DOHH2 (cell line): Measurements from ENCODE around the gene CLEC12A.
"Not testable (repeated sequence)": the region's sequence is repeated elsewhere in the genome, so short reads cannot be mapped to it uniquely, and the experiment has no call there.

Experiments
- H3F3A ChIP-seq: fragments of 200-600 bp; sonication (generic), shearing (Covaris generic); 2 replicates; pipeline ENCODE4 v1.6.0; 2016; ENCODE audit warnings: antibody characterized with exemption, mild to moderate bottlenecking; ENCODE audit not compliant: control insufficient read depth, insufficient read depth
- H3K27ac ChIP-seq: fragments of 200-600 bp; sonication (generic); 2 replicates; pipeline ENCODE4 v1.5.1; 2014; ENCODE audit warnings: low read depth, mild to moderate bottlenecking, low read length, moderate library complexity
- H3K27me3 ChIP-seq: fragments of 200-600 bp; sonication (generic); 2 replicates; pipeline ENCODE4 v1.6.1; 2014; ENCODE audit warnings: mild to moderate bottlenecking, low read length, mixed read lengths; ENCODE audit not compliant: control insufficient read depth
- H3K36me3 ChIP-seq: fragments of 200-600 bp; sonication (generic); 2 replicates; pipeline ENCODE4 v1.6.1; 2014; ENCODE audit warnings: mild to moderate bottlenecking, low read length, moderate library complexity, mixed read lengths; ENCODE audit not compliant: control insufficient read depth
- H3K4me1 ChIP-seq: fragments of 200-600 bp; sonication (generic); 2 replicates; pipeline ENCODE4 v1.6.1; 2014; ENCODE audit warnings: mild to moderate bottlenecking, low read length, mixed read lengths; ENCODE audit not compliant: control insufficient read depth
- H3K4me2 ChIP-seq: fragments of 200-600 bp; sonication (generic); 2 replicates; pipeline ENCODE4 v1.6.0; 2014; ENCODE audit warnings: mild to moderate bottlenecking, low read length, moderate library complexity
- H3K4me3 ChIP-seq: fragments of 200-600 bp; sonication (generic); 2 replicates; pipeline ENCODE4 v1.5.1; 2014; ENCODE audit warnings: mild to moderate bottlenecking, low read length, mixed read lengths
- H3K79me2 ChIP-seq: fragments of 200-600 bp; sonication (generic); 2 replicates; pipeline ENCODE4 v1.6.1; 2014; ENCODE audit warnings: mild to moderate bottlenecking, low read length, mixed read lengths; ENCODE audit not compliant: control insufficient read depth
- H3K9me2 ChIP-seq: fragments of 200-600 bp; sonication (generic); replicated peaks from 2 replicates; pipeline ENCODE4 v1.6.1; 2014; ENCODE audit warnings: mild to moderate bottlenecking, low read length, mixed read lengths; ENCODE audit not compliant: control insufficient read depth
- H3K9me3 ChIP-seq: fragments of 200-600 bp; sonication (generic); 2 replicates; pipeline ENCODE4 v1.6.1; 2014; ENCODE audit warnings: antibody characterized with exemption, low read length, mixed read lengths; ENCODE audit not compliant: control insufficient read depth, insufficient read depth
- H4K20me1 ChIP-seq: fragments of 200-600 bp; sonication (generic); 2 replicates; pipeline ENCODE4 v1.6.0; 2014; ENCODE audit warnings: low read depth, mild to moderate bottlenecking, antibody characterized with exemption, low read length, moderate library complexity; ENCODE audit not compliant: control insufficient read depth, insufficient read depth
- EZH2phosphoT487 ChIP-seq: fragments of 200-600 bp; sonication (generic); IDR thresholded peaks from 2 replicates; pipeline ENCODE4 v1.6.1; 2017; ENCODE audit warnings: borderline replicate concordance, mild to moderate bottlenecking, antibody characterized with exemption, low read length, moderate library complexity, mixed read lengths
- TF ChIP-seq, protein P1 (sequence below): fragments of 200-600 bp; sonication (generic); IDR thresholded peaks from one replicate; pipeline ENCODE4 v1.5.1; 2014; ENCODE audit warnings: antibody characterized with exemption, mild to moderate bottlenecking, low read depth, low read length; ENCODE audit not compliant: poor library complexity, severe bottlenecking

Gene CLEC12A

DNA sequence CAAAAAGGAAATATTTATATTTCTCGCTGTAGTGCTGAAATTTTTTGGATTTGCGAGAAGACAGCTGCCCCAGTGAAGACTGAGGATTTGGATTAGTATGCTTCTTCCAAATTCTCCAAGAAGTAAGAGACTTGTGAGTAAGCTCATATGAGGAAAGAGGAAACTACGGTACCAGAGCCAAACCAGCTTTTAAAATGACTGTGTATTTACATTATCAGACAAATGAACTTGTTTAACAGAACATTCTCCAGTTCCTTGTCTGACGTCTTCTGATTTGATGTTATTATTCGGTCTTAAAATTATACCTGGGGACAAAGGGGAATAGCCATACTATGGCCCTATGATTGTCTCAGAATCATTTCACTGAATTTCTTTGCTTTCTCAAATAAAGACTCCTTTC is 47.2 kb downstream of the CLEC12A start:
- no peaks in the 10 kb centered on the region for H3K9me2 ChIP-seq
- no peaks in the 10 kb centered on the region for H3F3A ChIP-seq
- H3K79me2 ChIP-seq: no peaks in the 10 kb centered on the region
- no peak overlapping the region for H3K27ac ChIP-seq
- H3K9me3 ChIP-seq: no peaks in the 10 kb centered on the region
- H3K4me2 ChIP-seq: no peak overlapping the region
- no peak for TF ChIP-seq EZH2phosphoT487
- TF ChIP-seq, protein P1, sequence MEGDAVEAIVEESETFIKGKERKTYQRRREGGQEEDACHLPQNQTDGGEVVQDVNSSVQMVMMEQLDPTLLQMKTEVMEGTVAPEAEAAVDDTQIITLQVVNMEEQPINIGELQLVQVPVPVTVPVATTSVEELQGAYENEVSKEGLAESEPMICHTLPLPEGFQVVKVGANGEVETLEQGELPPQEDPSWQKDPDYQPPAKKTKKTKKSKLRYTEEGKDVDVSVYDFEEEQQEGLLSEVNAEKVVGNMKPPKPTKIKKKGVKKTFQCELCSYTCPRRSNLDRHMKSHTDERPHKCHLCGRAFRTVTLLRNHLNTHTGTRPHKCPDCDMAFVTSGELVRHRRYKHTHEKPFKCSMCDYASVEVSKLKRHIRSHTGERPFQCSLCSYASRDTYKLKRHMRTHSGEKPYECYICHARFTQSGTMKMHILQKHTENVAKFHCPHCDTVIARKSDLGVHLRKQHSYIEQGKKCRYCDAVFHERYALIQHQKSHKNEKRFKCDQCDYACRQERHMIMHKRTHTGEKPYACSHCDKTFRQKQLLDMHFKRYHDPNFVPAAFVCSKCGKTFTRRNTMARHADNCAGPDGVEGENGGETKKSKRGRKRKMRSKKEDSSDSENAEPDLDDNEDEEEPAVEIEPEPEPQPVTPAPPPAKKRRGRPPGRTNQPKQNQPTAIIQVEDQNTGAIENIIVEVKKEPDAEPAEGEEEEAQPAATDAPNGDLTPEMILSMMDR: no peak
- no peaks in the 10 kb centered on the region for H3K36me3 ChIP-seq
- H3K4me1 ChIP-seq: no peaks in the 10 kb centered on the region
- H3K4me3 ChIP-seq: no peak overlapping the region
- H4K20me1 ChIP-seq: no peaks in the 10 kb centered on the region
- H3K27me3 ChIP-seq: peaks cover 7% of the 10 kb centered on the region; the same call in 1 of the 2 replicates

DNA sequence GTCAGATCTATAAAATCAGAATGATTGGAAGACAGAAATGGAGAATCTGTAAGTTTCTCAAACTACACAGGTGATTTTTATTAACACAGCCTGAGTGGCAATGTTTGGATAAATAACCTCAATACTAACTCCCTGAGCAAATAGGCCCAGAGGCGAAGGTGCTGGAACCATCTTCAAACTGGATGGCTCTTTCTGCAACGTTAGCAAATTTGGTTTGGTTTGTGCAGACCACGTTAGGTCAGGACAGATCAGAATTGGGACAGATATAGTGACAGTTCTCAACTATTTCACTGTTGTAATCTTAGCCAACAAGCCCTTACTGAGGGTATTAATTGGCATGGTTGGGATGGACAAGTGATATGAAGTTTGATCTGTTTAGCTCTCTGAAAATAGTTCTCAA is 50.1 kb downstream of the CLEC12A start:
- H3K36me3 ChIP-seq: no peaks in the 10 kb centered on the region
- no peaks in the 10 kb centered on the region for H3K79me2 ChIP-seq
- H3K9me2 ChIP-seq: no peaks in the 10 kb centered on the region
- no peaks in the 10 kb centered on the region for H4K20me1 ChIP-seq
- H3K9me3 ChIP-seq: no peaks in the 10 kb centered on the region
- no peaks in the 10 kb centered on the region for H3K4me1 ChIP-seq
- H3K27ac ChIP-seq: no peak overlapping the region
- H3K4me2 ChIP-seq: no peak overlapping the region
- H3F3A ChIP-seq: no peaks in the 10 kb centered on the region
- no peak for TF ChIP-seq EZH2phosphoT487
- TF ChIP-seq, protein P1: no peak
- H3K27me3 ChIP-seq: no peaks in the 10 kb centered on the region; the same call in 1 of the 2 replicates
- H3K4me3 ChIP-seq: no peak overlapping the region

DNA sequence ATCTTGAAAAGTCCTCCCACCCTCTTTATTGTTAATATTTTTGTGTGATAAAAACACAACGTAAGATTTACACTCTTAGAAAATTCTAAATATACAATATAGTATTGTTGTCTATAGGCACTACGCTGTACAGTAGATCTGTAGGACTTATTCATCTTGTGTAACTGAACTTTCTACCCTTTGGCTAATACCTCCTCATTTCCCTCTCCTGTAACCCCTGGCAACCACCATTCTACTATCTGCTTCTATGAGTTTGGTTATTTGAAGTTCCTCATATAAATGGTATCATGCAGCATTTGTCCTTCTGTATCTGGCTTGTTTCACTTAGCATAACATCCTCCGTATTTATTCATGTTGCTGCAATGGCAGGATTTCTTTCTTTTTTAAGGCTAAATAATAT is 54.0 kb downstream of the CLEC12A start:
- H3K4me3 ChIP-seq: no peak overlapping the region

DNA sequence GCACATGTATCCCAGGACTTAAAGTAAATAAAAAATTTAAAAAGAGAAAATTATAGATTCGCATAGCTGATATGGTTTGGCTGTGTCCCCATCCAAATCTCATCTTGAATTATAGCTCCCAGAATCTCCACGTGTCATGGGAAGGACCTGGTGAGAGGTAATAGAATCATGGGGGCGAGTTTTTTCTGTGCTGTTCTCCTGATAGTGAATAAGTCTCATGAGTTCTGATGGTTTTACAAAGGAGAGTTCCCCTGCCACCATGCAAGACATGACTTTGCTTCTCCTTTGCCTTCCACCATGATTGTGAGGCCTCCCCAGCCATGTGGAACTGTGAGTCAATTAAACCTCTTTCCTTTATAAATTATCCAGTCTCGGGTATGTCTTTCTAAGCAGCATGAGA is 55.5 kb downstream of the CLEC12A start:
- H3K4me2 ChIP-seq, H3K27ac ChIP-seq: not testable (repeated sequence)

More for the DNA sequence above, 54.0 kb downstream of the CLEC12A start:
- no peak for TF ChIP-seq EZH2phosphoT487
- TF ChIP-seq, protein P1: no peak
- Histone ChIP-seq H3K9me2 (no peaks in the 10 kb centered on the region), H3K4me1 (no peaks in the 10 kb centered on the region), H3K27ac (no peak overlapping the region), H3K9me3 (no peaks in the 10 kb centered on the region), H3K4me2 (no peak overlapping the region), H3F3A (no peaks in the 10 kb centered on the region), H4K20me1 (no peaks in the 10 kb centered on the region), H3K36me3 (no peaks in the 10 kb centered on the region), H3K27me3 (no peaks in the 10 kb centered on the region; the same call in 1 of the 2 replicates), H3K79me2 (no peaks in the 10 kb centered on the region)

More for the DNA sequence above, 55.5 kb downstream of the CLEC12A start:
- not testable (repeated sequence) for H3K9me3 ChIP-seq, H3K79me2 ChIP-seq, H3K4me3 ChIP-seq, H3F3A ChIP-seq, H3K9me2 ChIP-seq, H3K36me3 ChIP-seq, H3K27me3 ChIP-seq, H3K4me1 ChIP-seq, H4K20me1 ChIP-seq
